HEK293 (cell line): ENCODE measurements around the gene C19orf47.

ENCODE experiments used
- CTCF ChIA-PET: fragments of 350-600 bp; formaldehyde crosslinking; extraction: SDS; loops from one replicate; lab custom pipeline; 2021; ENCODE audit warnings: antibody characterized with exemption; lab: Yijun Ruan, JAX
- POLR2A ChIA-PET: fragments of 300-600 bp; formaldehyde crosslinking; extraction: SDS; loops from one replicate; lab custom pipeline; 2020; ENCODE audit warnings: antibody characterized with exemption, inconsistent platforms; lab: Yijun Ruan, JAX
- H3K27ac ChIP-seq: fragments of 200-500 bp; sonication (Bioruptor generic); 2 replicates; pipeline ENCODE4 v1.5.1; 2014; ENCODE audit warnings: low read depth, low read length, control low read depth, inconsistent platforms; ENCODE audit errors: extremely low read depth
- H3K36me3 ChIP-seq, 2 experiments: fragments of 200-500 bp in 1 of 2; sonication (Bioruptor generic) in 1 of 2; 1 replicate in 1 of 2; 2 replicates in 1 of 2; pipeline ENCODE4 v1.5.1; 2014 to 2017; ENCODE audit warnings: inconsistent platforms in 2 of 2, low read length in 2 of 2; ENCODE audit not compliant: control insufficient read depth in 2 of 2, insufficient read depth in 1 of 2
- H3K4me1 ChIP-seq: fragments of 200-500 bp; sonication (Bioruptor generic); 2 replicates; pipeline ENCODE4 v1.5.1; 2014; ENCODE audit warnings: mild to moderate bottlenecking, low read length, inconsistent platforms; ENCODE audit not compliant: control insufficient read depth, insufficient read depth
- H3K4me3 ChIP-seq: 2 replicates; pipeline ENCODE4 v1.5.1; 2011; ENCODE audit warnings: low read depth, mild to moderate bottlenecking, control low read depth, low read length, moderate library complexity
- H3K9me3 ChIP-seq: fragments of 200-500 bp; sonication (Bioruptor generic); 2 replicates; pipeline ENCODE4 v1.5.1; 2014; ENCODE audit warnings: low read depth, low read length, inconsistent platforms; ENCODE audit not compliant: control insufficient read depth, insufficient read depth
- BCL11A ChIP-seq: fragments of 450-650 bp; formaldehyde crosslinking; IDR thresholded peaks from 2 replicates; pipeline ENCODE4 v1.5.1; 2016; ENCODE audit warnings: low read depth, missing biosample characterization, missing genetic modification characterization
- GLI2 ChIP-seq: fragments of 450-650 bp; formaldehyde crosslinking; IDR thresholded peaks from 2 replicates; pipeline ENCODE4; 2017; ENCODE audit warnings: missing biosample characterization, missing genetic modification characterization, low read depth, borderline replicate concordance
- HOXA7 ChIP-seq: sonication (generic); formaldehyde crosslinking; IDR thresholded peaks from 2 replicates; pipeline ENCODE4 v1.8.1; 2022; ENCODE audit warnings: missing genetic modification reagents, borderline replicate concordance
- MZF1 ChIP-seq: fragments of 450-650 bp; formaldehyde crosslinking; IDR thresholded peaks from 2 replicates; pipeline ENCODE4 v1.5.1; 2017; ENCODE audit warnings: missing biosample characterization, missing genetic modification characterization, borderline replicate concordance
- RBAK ChIP-seq: fragments of 450-650 bp; formaldehyde crosslinking; IDR thresholded peaks from 2 replicates; pipeline ENCODE4 v1.5.1; 2016; ENCODE audit warnings: missing biosample characterization, missing genetic modification characterization
- SALL2 ChIP-seq: fragments of 450-650 bp; formaldehyde crosslinking; IDR thresholded peaks from 2 replicates; pipeline ENCODE4 v1.5.0; 2017; ENCODE audit warnings: missing biosample characterization, mild to moderate bottlenecking, missing genetic modification characterization, borderline replicate concordance
- SP2 ChIP-seq: fragments of 450-650 bp; formaldehyde crosslinking; IDR thresholded peaks from 2 replicates; pipeline ENCODE4 v1.5.1; 2016; ENCODE audit warnings: missing biosample characterization, missing genetic modification characterization
- TRIM28 ChIP-seq: IDR thresholded peaks from 2 replicates; pipeline ENCODE4 v1.6.1; 2011; ENCODE audit warnings: low read length, control low read depth, borderline replicate concordance
- YY1 ChIP-seq: fragments of 450-650 bp; formaldehyde crosslinking; IDR thresholded peaks from 2 replicates; pipeline ENCODE4 v1.5.1; 2018; ENCODE audit warnings: missing biosample characterization, missing genetic modification characterization
- ZBTB6 ChIP-seq: fragments of 450-650 bp; formaldehyde crosslinking; IDR thresholded peaks from 2 replicates; pipeline ENCODE4 v1.5.1; 2017; ENCODE audit warnings: missing biosample characterization, missing genetic modification characterization
- ZBTB8A ChIP-seq: fragments of 450-650 bp; formaldehyde crosslinking; IDR thresholded peaks from 2 replicates; pipeline ENCODE4 v1.5.1; 2016; ENCODE audit warnings: missing biosample characterization, missing genetic modification characterization
- ZFP69B ChIP-seq: fragments of 450-650 bp; formaldehyde crosslinking; IDR thresholded peaks from 2 replicates; pipeline ENCODE4 v1.5.1; 2016; ENCODE audit warnings: missing biosample characterization, missing genetic modification characterization
- ZNF121 ChIP-seq: fragments of 450-650 bp; formaldehyde crosslinking; IDR thresholded peaks from 2 replicates; pipeline ENCODE4 v1.5.1; 2016; ENCODE audit warnings: missing biosample characterization, missing genetic modification characterization
- ZNF157 ChIP-seq: fragments of 450-650 bp; formaldehyde crosslinking; IDR thresholded peaks from 2 replicates; pipeline ENCODE4 v1.5.1; 2016; ENCODE audit warnings: missing biosample characterization, missing genetic modification characterization
- ZNF16 ChIP-seq: fragments of 450-650 bp; formaldehyde crosslinking; IDR thresholded peaks from 2 replicates; pipeline ENCODE4 v1.5.1; 2016; ENCODE audit warnings: low read depth, missing biosample characterization, missing genetic modification characterization
- ZNF175 ChIP-seq: fragments of 450-650 bp; formaldehyde crosslinking; IDR thresholded peaks from 2 replicates; pipeline ENCODE4 v1.5.1; 2016; ENCODE audit warnings: missing biosample characterization, missing genetic modification characterization
- ZNF184 ChIP-seq: fragments of 450-650 bp; IDR thresholded peaks from 2 replicates; pipeline ENCODE4 v1.5.1; 2018; ENCODE audit warnings: missing biosample characterization, mild to moderate bottlenecking, missing genetic modification characterization
- ZNF274 ChIP-seq, 2 experiments: fragments of 200-500 bp in 1 of 2; fragments of 450-650 bp in 1 of 2; sonication (Bioruptor generic) in 1 of 2; formaldehyde crosslinking in 1 of 2; IDR thresholded peaks; 2 replicates each; pipeline versions ENCODE4 v1.5.1 to v1.6.1; 2014 to 2016; ENCODE audit warnings: borderline replicate concordance in 1 of 2, inconsistent platforms in 1 of 2, low read length in 1 of 2, missing biosample characterization in 1 of 2, missing genetic modification characterization in 1 of 2
- ZNF292 ChIP-seq: fragments of 450-650 bp; formaldehyde crosslinking; IDR thresholded peaks from 2 replicates; pipeline ENCODE4 v1.5.1; 2016; ENCODE audit warnings: low read depth, missing biosample characterization, missing genetic modification characterization, borderline replicate concordance
- ZNF354C ChIP-seq: fragments of 450-650 bp; formaldehyde crosslinking; IDR thresholded peaks from 2 replicates; pipeline ENCODE4 v1.5.1; 2016; ENCODE audit warnings: missing biosample characterization, missing genetic modification characterization, low read depth, borderline replicate concordance
- ZNF391 ChIP-seq: fragments of 450-650 bp; formaldehyde crosslinking; IDR thresholded peaks from 2 replicates; pipeline ENCODE4 v1.5.1; 2016; ENCODE audit warnings: low read depth, missing biosample characterization, missing genetic modification characterization, borderline replicate concordance
- ZNF394 ChIP-seq: fragments of 450-650 bp; formaldehyde crosslinking; IDR thresholded peaks from 2 replicates; pipeline ENCODE4 v1.5.1; 2016; ENCODE audit warnings: missing biosample characterization, missing genetic modification characterization, mild to moderate bottlenecking, moderate library complexity, borderline replicate concordance
- ZNF404 ChIP-seq: fragments of 450-650 bp; formaldehyde crosslinking; IDR thresholded peaks from 2 replicates; pipeline ENCODE4 v1.5.1; 2017; ENCODE audit warnings: missing biosample characterization, missing genetic modification characterization
- ZNF513 ChIP-seq: fragments of 450-650 bp; IDR thresholded peaks from 2 replicates; pipeline ENCODE4 v1.5.1; 2018; ENCODE audit warnings: missing biosample characterization, missing genetic modification characterization
- ZNF549 ChIP-seq: fragments of 450-650 bp; IDR thresholded peaks from 2 replicates; pipeline ENCODE4 v1.5.1; 2018; ENCODE audit warnings: missing biosample characterization, missing genetic modification characterization, mild to moderate bottlenecking, inconsistent platforms, moderate library complexity
- ZNF600 ChIP-seq: fragments of 450-650 bp; formaldehyde crosslinking; IDR thresholded peaks from 2 replicates; pipeline ENCODE4 v1.5.1; 2016; ENCODE audit warnings: missing biosample characterization, missing genetic modification characterization
- ZNF623 ChIP-seq: fragments of 450-650 bp; formaldehyde crosslinking; IDR thresholded peaks from 2 replicates; pipeline ENCODE4 v1.5.1; 2016; ENCODE audit warnings: missing biosample characterization, missing genetic modification characterization
- ZNF624 ChIP-seq: fragments of 450-650 bp; formaldehyde crosslinking; IDR thresholded peaks from 2 replicates; pipeline ENCODE4 v1.5.1; 2017; ENCODE audit warnings: missing biosample characterization, missing genetic modification characterization
- ZNF664 ChIP-seq: fragments of 450-650 bp; formaldehyde crosslinking; IDR thresholded peaks from 2 replicates; pipeline ENCODE4 v1.5.1; 2016; ENCODE audit warnings: missing biosample characterization, missing genetic modification characterization

C19orf47 gene

GRCh38 chr19:40281381-40282208 is 66.6 kb downstream of the C19orf47 start:
- no peak for TF ChIP-seq ZNF121 (tag by site-specific recombination)
- TF ChIP-seq ZNF600 (tag by site-specific recombination): peak; percentile 92
- TF ChIP-seq RBAK (tag by site-specific recombination): 0 out of 2 replicates have a peak, but pooled peaks have one; percentile 43
- no peak for TF ChIP-seq ZBTB8A (tag by site-specific recombination)
- H3K4me1 ChIP-seq: peaks cover 74% of the 10 kb centered on the region
- H3K27ac ChIP-seq: peak overlapping the region; percentile 99; the same call in 1 of the 2 replicates
- H3K9me3 ChIP-seq: no peaks in the 10 kb centered on the region
- H3K4me3 ChIP-seq: no peak overlapping the region
- H3K36me3 ChIP-seq: peaks cover 20 to 22% of the 10 kb centered on the region in 2 experiments
- ChIA-PET CTCF (interaction anchor here (0.6 to 1.6 kb wide), 7 partner anchors 24 to 141 kb away, joined by 3 to 9 read pairs (median 3); partner anchors contain the start of gene TTC9B), POLR2A (interaction anchor here (0.6 to 1.2 kb wide), 4 partner anchors 26 to 1161 kb away, joined by 3 to 14 read pairs (median 3); no protein-coding TSS in a partner anchor)

- ChIA-PET POLR2A (interaction anchor here (0.6 to 1.2 kb wide), 4 partner anchors 26 to 140 kb away, joined by 3 to 14 read pairs (median 6); no protein-coding TSS in a partner anchor), CTCF (interaction anchor here (0.6 to 1.6 kb wide), 6 partner anchors 13 to 490 kb away, joined by 3 to 9 read pairs (median 3); partner anchors contain the start of gene TTC9B)
- no peak overlapping the region for H3K4me3 ChIP-seq
- H3K9me3 ChIP-seq: no peaks in the 10 kb centered on the region
- H3K27ac ChIP-seq: peak overlapping the region; percentile 25
- peaks cover 22 to 25% of the 10 kb centered on the region in 2 experiments for H3K36me3 ChIP-seq
- peaks cover 66% of the 10 kb centered on the region for H3K4me1 ChIP-seq
- peak; percentile 78 for TF ChIP-seq ZNF600 (tag by site-specific recombination)
- TF ChIP-seq SALL2 (tag by site-specific recombination): no peak
- no peak for TF ChIP-seq ZNF394 (tag by site-specific recombination)
- no peak for TF ChIP-seq ZNF292 (tag by site-specific recombination)
- no peak for TF ChIP-seq YY1 (tag by site-specific recombination)
- no peak for TF ChIP-seq MZF1 (tag by site-specific recombination)
- peak; percentile 41; the same call in 1 of the 2 replicates for TF ChIP-seq SP2
- no peak for TF ChIP-seq ZBTB6 (tag by site-specific recombination)
- TF ChIP-seq ZNF549: no peak
- TF ChIP-seq TRIM28: no peak
- TF ChIP-seq ZNF157: no peak
- no peak for TF ChIP-seq ZNF184 (tag by site-specific recombination)
- no peak for TF ChIP-seq ZNF16 (tag by site-specific recombination)
- no peak for TF ChIP-seq GLI2 (tag by site-specific recombination)
- no peak for TF ChIP-seq ZNF404
- no peak for TF ChIP-seq ZNF513 (tag by site-specific recombination)
- TF ChIP-seq ZNF274 (IDR thresholded peaks at IDR 0.05; ENCODE audit: low read length): no peak
- no peak for TF ChIP-seq ZNF274 (tag by site-specific recombination; IDR thresholded peaks at IDR 0.05; ENCODE audit: borderline replicate concordance)
- no peak for TF ChIP-seq ZNF354C (tag by site-specific recombination)
- TF ChIP-seq BCL11A (tag by site-specific recombination): no peak
- TF ChIP-seq ZNF623 (tag by site-specific recombination): no peak
- TF ChIP-seq ZNF624 (tag by site-specific recombination): no peak
- no peak for TF ChIP-seq ZNF175 (tag by site-specific recombination)
- 0 out of 2 replicates have a peak, but pooled peaks have one; percentile 12 for TF ChIP-seq ZNF664 (tag by site-specific recombination)
- TF ChIP-seq ZNF391 (tag by site-specific recombination): no peak
- no peak for TF ChIP-seq HOXA7 (CRISPR knock-in tag)
- TF ChIP-seq ZFP69B (tag by site-specific recombination): no peak
These were observed 67.5 kb downstream of the C19orf47 start for GRCh38 chr19:40280608-40281221.
